GM18858 (cell line): ENCODE results near the gene KCNH1.
"Not testable (repeated sequence)": the region's sequence is repeated elsewhere in the genome, so short reads cannot be mapped to it uniquely, and the experiment has no call there.

Source experiments
- ATAC-seq: cut with Tn5 transposase; IDR thresholded peaks from one replicate; pipeline ENCODE4 v1.9.1; 2021; ENCODE audit not compliant: unreplicated experiment

The KCNH1 gene

GRCh38 chr1:211011128-211011527 is 122.8 kb downstream of the KCNH1 start:
- ATAC-seq, result not testable (repeated sequence)

DNA sequence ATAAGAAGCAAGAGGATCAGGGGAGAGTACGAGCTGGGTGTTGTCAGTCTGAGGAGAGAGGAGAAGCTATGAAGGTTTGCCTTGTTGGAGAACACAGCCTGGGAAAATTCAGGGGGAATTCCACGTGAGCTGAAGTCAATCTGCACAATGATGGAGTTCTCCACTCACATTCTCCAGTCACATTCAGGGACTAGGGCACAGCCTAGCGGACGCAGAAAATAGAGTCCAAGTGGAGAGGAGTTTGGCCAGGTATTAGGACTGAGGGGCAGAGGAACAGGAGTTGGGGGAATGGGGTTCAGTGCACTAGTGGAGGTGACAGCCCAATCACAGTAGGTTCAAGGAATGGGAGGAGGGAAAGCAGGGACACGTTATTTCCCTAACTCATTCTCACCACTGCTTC is 124.0 kb downstream of the KCNH1 start:
- no peak for ATAC-seq

DNA sequence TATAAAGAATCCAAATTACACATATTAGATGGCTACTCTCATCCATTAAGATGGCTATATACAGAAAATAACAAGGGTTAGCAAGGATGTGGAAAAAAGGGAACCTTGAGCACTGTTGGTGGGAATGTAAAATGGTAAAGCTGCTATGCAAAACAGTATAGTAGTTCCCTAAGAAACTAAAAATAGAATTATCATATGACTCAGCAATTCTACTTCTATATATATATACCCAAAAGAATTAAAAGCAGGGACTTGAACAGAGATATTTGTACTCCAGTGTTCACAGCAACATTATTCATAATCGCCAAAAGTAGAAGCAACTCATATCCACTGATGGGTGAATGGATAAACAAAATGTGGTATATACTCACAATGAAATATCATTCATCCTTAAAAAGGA is 126.1 kb downstream of the KCNH1 start:
- ATAC-seq, result no peak

- not testable (repeated sequence) for ATAC-seq
Observed at GRCh38 chr1:210995931-210996330, 138.0 kb downstream of the KCNH1 start.

GRCh38 chr1:210992837-210993236 is 141.1 kb downstream of the KCNH1 start:
- no peak for ATAC-seq

GRCh38 chr1:210989905-210990304 is 144.0 kb downstream of the KCNH1 start:
- no peak for ATAC-seq

DNA sequence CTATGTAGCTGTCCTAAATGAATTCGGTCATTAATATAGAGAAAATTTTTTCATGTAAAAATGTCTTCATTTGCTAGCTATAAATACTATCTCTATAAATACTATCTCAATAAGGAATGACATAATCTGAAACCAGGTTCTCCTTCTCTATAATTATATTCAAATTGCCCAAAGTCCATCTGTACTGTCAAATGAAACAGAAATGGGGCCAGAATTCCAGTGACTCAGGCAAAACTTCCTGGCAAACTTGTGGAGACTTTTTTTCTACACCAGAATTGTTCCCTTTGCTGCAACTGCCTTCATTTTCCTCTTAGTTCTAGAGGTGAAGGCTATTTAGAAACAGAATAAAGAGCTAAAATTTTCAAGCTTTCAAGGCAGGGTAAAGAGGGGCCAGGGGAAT is 152.5 kb downstream of the KCNH1 start:
- no peak for ATAC-seq

DNA sequence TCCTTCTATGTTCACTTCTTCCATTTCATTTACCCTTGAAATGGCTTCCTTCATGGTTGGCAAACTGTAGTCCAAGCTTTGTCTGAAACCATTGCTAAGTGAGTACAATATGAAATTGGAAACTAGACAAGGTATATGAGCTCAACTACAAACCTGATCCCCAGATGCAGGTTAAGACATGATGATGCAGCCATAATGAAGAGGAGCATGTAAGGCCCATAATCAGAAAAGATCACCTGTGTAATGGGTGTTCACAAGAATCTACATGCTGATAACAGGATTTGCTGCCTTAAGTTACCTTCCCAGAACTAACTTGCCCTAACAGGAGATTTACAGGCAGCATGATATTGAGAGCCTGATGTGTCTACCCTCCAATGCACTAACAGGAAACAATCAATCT is 153.9 kb downstream of the KCNH1 start:
- ATAC-seq, result no peak

DNA sequence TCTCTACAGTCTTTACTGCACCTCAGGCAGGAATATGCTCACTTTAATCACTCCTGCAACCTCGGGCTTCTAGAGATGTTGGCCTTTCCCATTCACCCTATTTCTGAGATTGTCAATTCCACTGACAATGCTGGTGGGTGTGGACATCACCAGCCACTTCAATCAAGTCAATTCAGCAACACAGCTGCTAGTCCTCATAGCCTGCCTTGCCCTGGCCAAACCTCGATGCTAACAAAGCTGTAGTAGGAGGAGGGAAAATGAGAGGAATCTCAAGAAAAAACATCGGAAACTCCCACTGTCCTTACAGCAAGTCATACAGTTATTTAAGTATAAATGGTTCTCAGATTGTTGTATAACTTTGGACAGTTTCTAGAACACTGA is 155.0 kb downstream of the KCNH1 start:
- ATAC-seq, result no peak

DNA sequence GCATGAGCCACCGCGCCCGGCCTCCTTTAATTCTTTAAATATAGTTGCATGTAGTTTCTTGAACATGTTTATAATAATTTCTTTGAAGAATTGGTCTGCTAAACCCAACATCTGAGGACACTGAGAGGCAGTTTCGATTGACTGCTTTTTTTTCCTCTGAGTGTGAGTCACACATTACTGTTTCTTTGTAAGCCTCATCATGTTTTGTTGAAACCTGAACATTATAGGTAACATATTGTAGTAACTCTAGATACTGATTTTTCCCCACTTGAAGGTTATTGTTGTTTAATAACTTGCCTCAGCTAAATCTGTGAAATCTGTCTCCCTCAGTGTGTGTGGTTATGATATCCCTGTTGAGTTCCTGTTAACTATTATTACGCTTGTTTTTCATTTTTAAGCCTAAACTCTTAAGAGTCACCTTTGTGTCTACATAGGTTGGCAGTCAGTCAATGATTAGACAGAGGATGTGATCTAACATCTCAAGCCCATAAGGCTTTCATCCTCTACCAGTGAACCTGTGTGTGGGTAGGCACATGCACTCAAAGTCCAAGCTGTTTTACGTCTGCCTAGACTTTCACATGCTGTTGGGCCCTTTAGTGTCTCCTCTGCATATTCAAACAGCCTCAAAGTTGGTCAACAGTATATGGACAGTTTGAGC is 155.5 kb downstream of the KCNH1 start:
- ATAC-seq, result no peak

- ATAC-seq, result no peak
Observed at GRCh38 chr1:210951279-210951678, 182.7 kb downstream of the KCNH1 start.

DNA sequence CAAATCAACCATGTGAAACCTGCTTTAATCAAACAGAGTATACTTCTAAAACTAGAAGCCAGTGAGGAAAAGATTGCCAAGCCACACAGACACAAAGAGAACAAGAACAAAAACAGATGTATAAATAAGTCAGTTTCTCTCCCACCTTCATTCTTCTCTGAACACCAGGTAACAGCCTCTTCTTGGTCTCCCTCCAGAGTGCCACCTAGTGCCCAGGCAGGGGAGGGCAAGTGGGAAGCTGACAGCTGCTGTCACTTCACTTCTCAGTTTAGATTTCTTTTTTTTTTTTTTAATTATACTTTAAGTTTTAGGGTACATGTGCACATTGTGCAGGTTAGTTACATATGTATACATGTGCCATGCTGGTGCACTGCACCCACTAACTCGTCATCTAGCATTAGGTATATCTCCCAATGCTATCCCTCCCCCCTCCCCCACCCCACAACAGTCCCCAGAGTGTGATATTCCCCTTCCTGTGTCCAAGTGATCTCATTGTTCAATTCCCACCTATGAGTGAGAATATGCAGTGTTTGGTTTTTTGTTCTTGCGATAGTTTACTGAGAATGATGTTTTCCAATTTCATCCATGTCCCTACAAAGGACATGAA is 183.9 kb downstream of the KCNH1 start:
- not testable (repeated sequence) for ATAC-seq

- ATAC-seq, result no peak
Observed at GRCh38 chr1:210949489-210949888, 184.5 kb downstream of the KCNH1 start.

- no peak for ATAC-seq
Observed at GRCh38 chr1:210949039-210949438, 184.9 kb downstream of the KCNH1 start.

DNA sequence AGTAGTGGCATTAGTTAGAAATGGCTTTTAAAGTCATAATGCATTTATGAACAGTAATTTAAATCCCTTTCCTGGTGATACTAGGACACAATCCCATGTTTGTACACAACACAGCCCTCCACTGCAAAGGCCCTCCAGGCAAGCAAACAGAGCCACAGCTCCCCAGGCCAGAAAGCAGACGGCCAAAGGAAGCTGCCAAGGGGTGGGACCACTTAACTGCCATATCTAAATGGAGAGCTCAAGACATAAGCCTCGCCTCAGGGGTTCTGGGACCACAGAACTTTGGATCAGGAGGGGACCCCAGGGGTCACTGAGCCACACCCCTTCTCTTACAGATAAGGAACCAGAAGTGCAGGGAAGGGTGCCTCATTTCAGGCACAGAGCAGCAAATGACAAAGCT is 189.7 kb downstream of the KCNH1 start:
- ATAC-seq, result no peak

DNA sequence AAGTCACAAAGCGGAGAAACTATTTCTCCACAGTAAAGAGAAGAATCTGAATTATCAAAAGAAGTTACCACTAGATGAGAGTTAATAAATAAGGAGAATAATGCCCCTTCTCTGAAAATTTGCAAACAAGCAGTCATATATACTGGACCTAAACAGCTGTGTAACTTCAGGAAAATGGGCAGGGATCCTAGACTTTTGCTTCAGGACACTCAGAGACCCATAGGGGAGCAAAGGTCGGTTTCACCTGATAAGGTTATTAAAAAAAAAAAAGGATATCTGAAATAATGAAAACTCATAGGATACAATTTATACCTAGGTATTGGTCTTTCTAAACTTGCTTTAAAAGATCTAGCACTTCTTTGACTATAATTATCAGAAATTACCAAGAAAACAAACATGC is 191.4 kb downstream of the KCNH1 start:
- ATAC-seq, result no peak

GRCh38 chr1:210940081-210940617 is 193.8 kb downstream of the KCNH1 start:
- no peak for ATAC-seq

DNA sequence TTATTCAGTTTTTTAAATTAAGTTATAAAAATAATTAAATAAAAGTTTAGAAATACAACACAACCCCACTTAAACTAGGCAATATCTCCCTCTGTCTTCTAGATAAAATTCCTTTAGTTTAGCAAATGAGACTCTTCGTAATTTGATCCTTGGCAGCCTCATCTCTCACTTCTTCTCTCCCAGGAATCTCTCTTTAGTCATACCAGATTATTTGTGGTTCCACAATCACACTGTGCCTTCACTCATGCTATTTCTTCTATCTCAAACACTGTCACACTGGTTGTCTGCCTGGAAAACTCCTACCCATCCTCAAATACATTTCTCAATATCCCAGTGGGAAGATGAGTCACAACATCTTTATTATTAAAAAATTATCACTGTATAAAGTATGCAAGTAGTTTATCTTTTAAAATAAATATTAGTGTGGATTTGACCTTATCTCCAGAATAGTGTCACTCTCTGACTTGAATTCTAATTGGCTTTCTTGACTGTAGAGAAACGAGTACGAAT is 195.5 kb downstream of the KCNH1 start:
- ATAC-seq, result no peak

DNA sequence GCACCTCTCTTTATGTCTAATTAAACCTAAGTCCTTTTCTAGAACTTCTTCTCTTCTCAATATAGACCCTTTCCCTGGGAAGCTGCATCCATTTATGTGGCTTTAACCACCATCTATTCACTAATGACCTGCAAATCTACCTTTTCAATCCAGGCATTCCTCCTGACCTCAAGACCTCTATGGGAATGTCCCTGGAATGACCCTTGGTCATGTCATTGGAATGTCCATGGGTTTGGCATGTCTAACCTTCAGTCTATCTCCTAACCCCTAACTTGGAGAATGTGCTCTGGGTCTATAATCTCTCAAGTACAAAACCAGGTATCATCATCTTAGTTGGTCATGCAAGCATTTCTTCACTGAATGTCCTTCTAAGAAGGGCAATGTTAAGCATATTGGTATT is 196.1 kb downstream of the KCNH1 start:
- ATAC-seq, result no peak

DNA sequence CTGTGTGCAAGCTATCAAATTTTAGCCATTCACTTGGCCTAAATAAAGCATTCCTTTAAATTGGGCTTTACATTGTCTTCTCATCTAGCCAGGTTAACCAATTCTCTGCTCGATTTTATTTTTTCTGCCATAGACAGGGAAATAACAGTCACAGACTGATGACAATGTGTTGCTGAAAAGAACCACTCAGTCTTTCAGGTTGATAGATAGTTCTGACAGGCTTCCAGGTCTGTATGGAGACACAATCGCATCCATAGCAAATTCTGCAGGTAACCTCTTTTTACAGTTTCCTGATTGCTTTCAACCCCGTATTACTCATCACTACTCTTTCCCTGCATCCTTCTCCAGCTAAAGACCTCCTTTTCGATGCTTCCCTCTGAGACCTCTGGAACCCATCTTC is 198.0 kb downstream of the KCNH1 start:
- no peak for ATAC-seq

DNA sequence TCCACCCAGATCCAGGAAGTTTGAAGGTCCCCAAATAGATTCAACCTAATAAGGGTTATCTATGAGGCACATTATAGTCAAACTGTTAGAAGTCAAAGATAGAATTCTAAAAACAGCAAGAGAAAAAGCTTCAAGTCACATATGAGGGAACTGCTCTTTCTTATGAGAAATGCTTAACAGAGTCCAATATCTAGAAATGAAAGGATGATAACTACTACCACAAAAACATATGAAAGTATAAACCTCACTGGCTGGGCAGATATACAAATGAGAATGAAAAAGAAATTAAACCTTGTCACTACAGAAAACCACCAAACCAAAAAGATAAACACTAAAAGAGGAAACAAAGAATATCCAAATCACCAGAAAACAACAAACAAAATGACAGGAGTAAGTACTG is 201.8 kb downstream of the KCNH1 start:
- no peak for ATAC-seq

DNA sequence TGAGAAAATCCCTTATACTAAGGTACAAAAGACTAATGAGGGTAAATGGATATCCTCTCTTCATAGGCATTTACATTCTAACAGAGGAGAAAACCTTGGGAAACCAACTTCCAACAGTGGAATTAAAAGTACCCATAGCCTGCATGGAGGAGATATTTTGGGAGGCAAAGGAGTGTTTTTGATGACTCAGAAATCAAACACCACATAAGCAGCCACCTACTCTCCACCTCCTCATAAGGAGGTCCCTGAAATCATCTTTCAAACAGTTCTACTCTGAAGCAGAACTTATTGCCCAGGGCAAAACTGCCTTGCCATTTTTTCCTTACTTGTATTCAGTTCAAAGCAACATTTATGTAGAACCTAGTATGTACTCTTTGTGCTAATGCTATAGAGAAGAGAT is 211.3 kb downstream of the KCNH1 start:
- ATAC-seq, result no peak
